Adipocyte (in vitro differentiated cells): Measurements from ENCODE around the gene RRH.

Source experiments
- DNase-seq: peaks from one replicate; pipeline ENCODE4 v3.0.0-alpha.2; 2015; ENCODE audit warnings: low read depth
- H3K27me3 ChIP-seq: replicated peaks from 2 replicates; pipeline ENCODE4 v1.7.0; 2013; ENCODE audit warnings: mild to moderate bottlenecking, low read length, moderate library complexity; ENCODE audit not compliant: control insufficient read depth, insufficient read depth
- H3K36me3 ChIP-seq: 2 replicates; pipeline ENCODE4 v1.7.0; 2013; ENCODE audit warnings: low read length, mild to moderate bottlenecking, moderate library complexity; ENCODE audit not compliant: control insufficient read depth, insufficient read depth, severe bottlenecking
- H3K4me1 ChIP-seq: 2 replicates; pipeline ENCODE4 v1.7.0; 2013; ENCODE audit warnings: mild to moderate bottlenecking, low read length, moderate library complexity; ENCODE audit not compliant: control insufficient read depth, insufficient read depth
- H3K4me3 ChIP-seq: 2 replicates; pipeline ENCODE4 v1.7.0; 2013; ENCODE audit warnings: mild to moderate bottlenecking, low read length, moderate library complexity
- H3K9ac ChIP-seq: 2 replicates; pipeline ENCODE4 v1.7.0; 2013; ENCODE audit warnings: mild to moderate bottlenecking, low read length, moderate library complexity
- H3K9me3 ChIP-seq: 2 replicates; pipeline ENCODE4 v1.7.0; 2013; ENCODE audit warnings: mild to moderate bottlenecking, low read length, moderate library complexity; ENCODE audit not compliant: control insufficient read depth

Gene RRH

GRCh38 chr4:109890076-109890475 is 62.3 kb downstream of the RRH start:
- H3K9me3 ChIP-seq = no peaks in the 10 kb centered on the region
- no peak overlapping the region for H3K9ac ChIP-seq
- no peak for DNase-seq
- no peaks in the 10 kb centered on the region for H3K27me3 ChIP-seq
- H3K4me1 ChIP-seq = no peaks in the 10 kb centered on the region
- no peaks in the 10 kb centered on the region for H3K36me3 ChIP-seq
- H3K4me3 ChIP-seq = no peak overlapping the region
